Measurements from ENCODE around the gene GAREM1. TPM values are rescaled to one million over a fixed set of nuclear protein-coding genes. Genes with fewer than 3 reads are reported as not detected.
"Not testable (repeated sequence)": the region's sequence is repeated elsewhere in the genome, so short reads cannot be mapped to it uniquely, and the experiment has no call there.

The GAREM1 gene
- total RNA-seq, 1 experiment from 2014 or later: 11.1 TPM

DNA sequence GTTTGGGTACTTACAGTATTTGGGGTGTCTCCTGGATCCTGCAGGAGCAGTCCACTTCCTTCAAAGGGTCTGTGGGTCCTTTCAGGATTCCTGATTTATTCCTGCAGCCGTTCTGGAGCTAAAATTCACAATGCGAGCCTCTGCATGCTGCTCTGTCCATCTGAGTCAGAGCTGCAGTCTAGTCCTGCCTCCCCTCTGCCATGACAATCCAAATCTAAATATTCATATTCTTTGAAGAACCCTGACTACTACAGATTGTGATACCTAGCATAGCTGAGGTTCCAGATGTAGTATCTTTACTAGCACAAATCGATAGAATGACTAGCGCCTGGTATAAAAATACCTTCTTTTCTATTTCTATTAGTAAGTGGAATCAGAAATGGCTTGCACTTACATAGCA lies 31.3 kb upstream of the GAREM1 start:
- ChIA-PET RAD21 (ENCODE audit: low non-redundant PET in 1 of 2, low total read pairs in 2 of 2, uncharacterized antibody in 2 of 2, unreplicated experiment in 2 of 2) (no interaction called here), CTCF (no interaction called here), POLR2A (no interaction called here)
- DNase-seq (ENCODE audit: low read depth, low spot score) (no peak), ATAC-seq (no peak)
- H3K79me2 ChIP-seq (ENCODE audit: insufficient read depth, low read length): no peaks in the 10 kb centered on the region
- H3K27me3 ChIP-seq (ENCODE audit: insufficient read depth, low read length): no peaks in the 10 kb centered on the region
- TF ChIP-seq EZH2 (IDR thresholded peaks at IDR 0.05) (no peak), ZNF274 (IDR thresholded peaks at IDR 0.05; ENCODE audit: low read depth, low read length) (no peak), EGR1 (IDR thresholded peaks at IDR 0.05; ENCODE audit: low read depth) (no peak), RAD21 (IDR thresholded peaks at IDR 0.05; ENCODE audit: low read depth) (no peak), EZH2phosphoT487 (IDR thresholded peaks at IDR 0.05; ENCODE audit: borderline replicate concordance) (no peak), POLR2A (IDR thresholded peaks at IDR 0.05; ENCODE audit: borderline replicate concordance, extremely low read depth, insufficient read depth, insufficient read length) (no peak), ELF1 (IDR thresholded peaks at IDR 0.05; ENCODE audit: borderline replicate concordance, low read depth) (no peak), JUND (IDR thresholded peaks at IDR 0.05) (no peak), POLR2AphosphoS5 (IDR thresholded peaks at IDR 0.05; ENCODE audit: low read depth, low read length) (no peak), CEBPB (IDR thresholded peaks at IDR 0.05; ENCODE audit: low read depth) (no peak), CBX3 (IDR thresholded peaks at IDR 0.05; ENCODE audit: low read depth) (no peak), TCF7L2 (IDR thresholded peaks at IDR 0.05; ENCODE audit: borderline replicate concordance, extremely low read depth, insufficient read depth, insufficient read length) (no peak), FOSL1 (IDR thresholded peaks at IDR 0.05; ENCODE audit: low read depth) (no peak)
- TF ChIP-seq, protein P1, sequence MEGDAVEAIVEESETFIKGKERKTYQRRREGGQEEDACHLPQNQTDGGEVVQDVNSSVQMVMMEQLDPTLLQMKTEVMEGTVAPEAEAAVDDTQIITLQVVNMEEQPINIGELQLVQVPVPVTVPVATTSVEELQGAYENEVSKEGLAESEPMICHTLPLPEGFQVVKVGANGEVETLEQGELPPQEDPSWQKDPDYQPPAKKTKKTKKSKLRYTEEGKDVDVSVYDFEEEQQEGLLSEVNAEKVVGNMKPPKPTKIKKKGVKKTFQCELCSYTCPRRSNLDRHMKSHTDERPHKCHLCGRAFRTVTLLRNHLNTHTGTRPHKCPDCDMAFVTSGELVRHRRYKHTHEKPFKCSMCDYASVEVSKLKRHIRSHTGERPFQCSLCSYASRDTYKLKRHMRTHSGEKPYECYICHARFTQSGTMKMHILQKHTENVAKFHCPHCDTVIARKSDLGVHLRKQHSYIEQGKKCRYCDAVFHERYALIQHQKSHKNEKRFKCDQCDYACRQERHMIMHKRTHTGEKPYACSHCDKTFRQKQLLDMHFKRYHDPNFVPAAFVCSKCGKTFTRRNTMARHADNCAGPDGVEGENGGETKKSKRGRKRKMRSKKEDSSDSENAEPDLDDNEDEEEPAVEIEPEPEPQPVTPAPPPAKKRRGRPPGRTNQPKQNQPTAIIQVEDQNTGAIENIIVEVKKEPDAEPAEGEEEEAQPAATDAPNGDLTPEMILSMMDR (IDR thresholded peaks at IDR 0.05 in 2 of 3, conservative IDR thresholded peaks at IDR 0.05 in 1 of 3; ENCODE audit: borderline replicate concordance in 1 of 3, insufficient read depth in 1 of 3, low read depth in 2 of 3, low read length in 2 of 3): no peak
- TF ChIP-seq, protein P2, sequence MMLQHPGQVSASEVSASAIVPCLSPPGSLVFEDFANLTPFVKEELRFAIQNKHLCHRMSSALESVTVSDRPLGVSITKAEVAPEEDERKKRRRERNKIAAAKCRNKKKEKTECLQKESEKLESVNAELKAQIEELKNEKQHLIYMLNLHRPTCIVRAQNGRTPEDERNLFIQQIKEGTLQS (IDR thresholded peaks at IDR 0.05): no peak
- no peaks in the 10 kb centered on the region for H3K9me3 ChIP-seq (ENCODE audit: control insufficient read depth in 1 of 2, insufficient read depth in 1 of 2, low read depth in 1 of 2, low read length in 2 of 2)
- intact Hi-C loops (cut with micrococcal nuclease): no loop called here
- peaks cover 0 to 8% of the 10 kb centered on the region in 2 experiments; a peak in 1 of 4 replicates for H3K4me1 ChIP-seq (ENCODE audit: control insufficient read depth in 1 of 2, insufficient read depth in 2 of 2, low read length in 2 of 2)
- no peak overlapping the region for H3K4me2 ChIP-seq (ENCODE audit: low read length)
- H3K36me3 ChIP-seq (ENCODE audit: control insufficient read depth in 1 of 2, insufficient read depth in 2 of 2, low read length in 2 of 2): no peaks in the 10 kb centered on the region
- H2AFZ ChIP-seq (ENCODE audit: low read depth, low read length, poor library complexity, severe bottlenecking): no peak overlapping the region
- H4K20me1 ChIP-seq (ENCODE audit: insufficient read depth): no peaks in the 10 kb centered on the region
- no peak overlapping the region for H3K4me3 ChIP-seq (replicated peaks in 1 of 2; ENCODE audit: low read depth in 1 of 2, low read length in 2 of 2)
- BruUV-seq (replicated peaks): no TSS peak
- H3K9me2 ChIP-seq (ENCODE audit: insufficient read depth): no peaks in the 10 kb centered on the region
- H3K9ac ChIP-seq (ENCODE audit: low read length): no peak overlapping the region
- H3K27ac ChIP-seq (ENCODE audit: low read depth, low read length): no peak overlapping the region

DNA sequence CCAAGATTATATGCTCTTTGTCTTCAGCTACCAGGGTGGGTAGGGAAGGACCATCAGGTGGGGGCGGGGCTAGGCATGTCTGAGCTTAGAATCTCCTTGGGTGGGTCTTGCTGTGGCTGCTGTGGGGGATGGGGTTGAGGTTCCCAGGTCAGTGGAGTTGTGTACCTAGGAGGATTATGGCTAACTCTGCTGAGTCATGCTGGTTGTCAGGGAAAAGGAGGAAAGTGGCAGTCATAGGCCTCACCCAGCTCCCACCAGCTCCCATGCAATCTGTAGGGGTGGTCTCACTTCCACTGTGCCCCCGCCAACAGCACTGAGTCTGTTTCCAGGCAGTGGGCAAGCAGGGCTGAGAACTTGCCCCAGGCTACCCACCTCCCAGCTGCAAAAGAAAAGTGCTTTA lies 30.6 kb upstream of the GAREM1 start:
- POLR2A ChIA-PET: interaction anchor here (1.2 kb wide), 1 partner anchor 31 kb away, joined by 3 read pairs; the partner anchor contains the start of gene GAREM1
- H3K4me3 ChIP-seq (replicated peaks in 1 of 2; ENCODE audit: low read depth in 1 of 2, low read length in 2 of 2); intact Hi-C loops (cut with micrococcal nuclease); H3K79me2 ChIP-seq (ENCODE audit: insufficient read depth, low read length); ATAC-seq; CTCF ChIA-PET; H3K4me2 ChIP-seq (ENCODE audit: low read length); RAD21 ChIA-PET (ENCODE audit: low non-redundant PET in 1 of 2, low total read pairs in 2 of 2, uncharacterized antibody in 2 of 2, unreplicated experiment in 2 of 2); H3K36me3 ChIP-seq (ENCODE audit: control insufficient read depth in 1 of 2, insufficient read depth in 2 of 2, low read length in 2 of 2); H3K27me3 ChIP-seq (ENCODE audit: insufficient read depth, low read length); H3K9me2 ChIP-seq (ENCODE audit: insufficient read depth); H3K4me1 ChIP-seq (ENCODE audit: control insufficient read depth in 1 of 2, insufficient read depth in 2 of 2, low read length in 2 of 2); H3K27ac ChIP-seq (ENCODE audit: low read depth, low read length); H2AFZ ChIP-seq (ENCODE audit: low read depth, low read length, poor library complexity, severe bottlenecking); DNase-seq (ENCODE audit: low read depth, low spot score); H3K9ac ChIP-seq (ENCODE audit: low read length); H3K9me3 ChIP-seq (ENCODE audit: control insufficient read depth in 1 of 2, insufficient read depth in 1 of 2, low read depth in 1 of 2, low read length in 2 of 2); H4K20me1 ChIP-seq (ENCODE audit: insufficient read depth); BruUV-seq (replicated peaks): not testable (repeated sequence)

Measured in HCT116 (cell line).